ENCODE data around the gene DPP9. TPM values are rescaled to one million over a fixed set of nuclear protein-coding genes. Genes with fewer than 3 reads are reported as not detected.

Gene DPP9
- total RNA-seq, 1 experiment from 2014 or later: 129 TPM

- intact Hi-C loops (cut with micrococcal nuclease): no loop called here
- POLR2A ChIA-PET (ENCODE audit: unreplicated experiment): no interaction called here
- no peak for DNase-seq
Observed at GRCh38 chr19:4654437-4655361, 68.9 kb downstream of the DPP9 start.

DNA sequence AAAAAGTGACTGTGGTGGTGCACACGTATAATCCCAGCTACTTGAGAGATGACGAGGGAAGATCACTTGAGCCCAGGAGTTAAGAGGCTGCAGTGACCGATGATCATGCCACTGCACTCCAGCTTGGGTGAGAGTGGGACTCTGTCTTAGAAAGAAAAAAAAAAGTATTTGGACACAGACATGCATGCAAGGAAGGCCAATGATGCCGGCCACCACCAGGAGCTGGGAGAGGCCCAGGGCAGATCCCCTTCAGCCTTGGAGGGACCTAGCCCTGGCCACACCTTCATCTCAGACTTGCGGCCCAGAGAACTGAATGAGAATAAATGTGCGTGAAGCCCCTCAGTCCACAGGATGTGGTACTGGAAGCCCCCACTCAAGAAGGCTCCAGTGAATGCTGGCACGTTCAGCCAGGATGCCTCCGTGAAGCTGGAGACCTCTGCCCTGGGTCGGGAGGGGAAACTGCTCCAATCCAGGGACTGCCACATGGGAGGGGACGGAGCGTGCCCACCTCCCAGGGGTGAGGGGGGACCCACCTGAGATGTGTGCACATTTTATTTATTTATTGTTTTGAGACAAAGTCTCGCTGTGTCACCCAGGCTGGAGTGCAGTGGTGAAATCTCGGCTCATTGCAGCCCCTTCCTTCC is 69.7 kb downstream of the DPP9 start:
- no peaks in the 10 kb centered on the region for H3K4me1 ChIP-seq (ENCODE audit: insufficient read depth, low read length)
- H3K9me2 ChIP-seq (replicated peaks; ENCODE audit: low read length): no peaks in the 10 kb centered on the region
- H3K79me2 ChIP-seq (ENCODE audit: low read length): no peaks in the 10 kb centered on the region
- ATAC-seq (peak; percentile 11; the same call in 1 of the 2 replicates), DNase-seq (no peak)
- TF ChIP-seq, protein P1, sequence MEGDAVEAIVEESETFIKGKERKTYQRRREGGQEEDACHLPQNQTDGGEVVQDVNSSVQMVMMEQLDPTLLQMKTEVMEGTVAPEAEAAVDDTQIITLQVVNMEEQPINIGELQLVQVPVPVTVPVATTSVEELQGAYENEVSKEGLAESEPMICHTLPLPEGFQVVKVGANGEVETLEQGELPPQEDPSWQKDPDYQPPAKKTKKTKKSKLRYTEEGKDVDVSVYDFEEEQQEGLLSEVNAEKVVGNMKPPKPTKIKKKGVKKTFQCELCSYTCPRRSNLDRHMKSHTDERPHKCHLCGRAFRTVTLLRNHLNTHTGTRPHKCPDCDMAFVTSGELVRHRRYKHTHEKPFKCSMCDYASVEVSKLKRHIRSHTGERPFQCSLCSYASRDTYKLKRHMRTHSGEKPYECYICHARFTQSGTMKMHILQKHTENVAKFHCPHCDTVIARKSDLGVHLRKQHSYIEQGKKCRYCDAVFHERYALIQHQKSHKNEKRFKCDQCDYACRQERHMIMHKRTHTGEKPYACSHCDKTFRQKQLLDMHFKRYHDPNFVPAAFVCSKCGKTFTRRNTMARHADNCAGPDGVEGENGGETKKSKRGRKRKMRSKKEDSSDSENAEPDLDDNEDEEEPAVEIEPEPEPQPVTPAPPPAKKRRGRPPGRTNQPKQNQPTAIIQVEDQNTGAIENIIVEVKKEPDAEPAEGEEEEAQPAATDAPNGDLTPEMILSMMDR (conservative IDR thresholded peaks at IDR 0.05; ENCODE audit: low read depth, low read length): no peak
- TF ChIP-seq EZH2phosphoT487 (IDR thresholded peaks at IDR 0.05; ENCODE audit: borderline replicate concordance, low read length): no peak
- TF ChIP-seq EZH2 (IDR thresholded peaks at IDR 0.05; ENCODE audit: low read length, unreplicated experiment): no peak
- no peaks in the 10 kb centered on the region for H3K9me3 ChIP-seq (ENCODE audit: low read length)
- no peak overlapping the region for H3K9ac ChIP-seq (ENCODE audit: low read length)
- no peak overlapping the region for H3K4me2 ChIP-seq (ENCODE audit: low read length)
- peaks cover 24% of the 10 kb centered on the region for H3K36me3 ChIP-seq (ENCODE audit: low read depth, low read length)
- no peaks in the 10 kb centered on the region for H4K20me1 ChIP-seq (ENCODE audit: low read length)
- no peak overlapping the region for H3K27ac ChIP-seq (ENCODE audit: low read length)
- H3K4me3 ChIP-seq (ENCODE audit: low read length): no peak overlapping the region
- intact Hi-C loops (cut with micrococcal nuclease): no loop called here
- no TSS peak for BruUV-seq (replicated peaks)
- ChIA-PET POLR2A (ENCODE audit: unreplicated experiment) (no interaction called here), CTCF (interaction anchor here (0.6 kb wide), 1 partner anchor 277 kb away, joined by 16 read pairs; no protein-coding TSS in a partner anchor)
- no peaks in the 10 kb centered on the region for H3K27me3 ChIP-seq (ENCODE audit: low read length)
- H2AFZ ChIP-seq (ENCODE audit: low read length): no peak overlapping the region
- H3F3A ChIP-seq (ENCODE audit: low read length, unreplicated experiment): no peaks in the 10 kb centered on the region

More at GRCh38 chr19:4654437-4655361, 68.9 kb downstream of the DPP9 start:
- H3K9me3 ChIP-seq (ENCODE audit: low read length): no peaks in the 10 kb centered on the region
- H3K4me2 ChIP-seq (ENCODE audit: low read length): no peak overlapping the region
- CTCF ChIA-PET: interaction anchor here (0.6 kb wide), 1 partner anchor 17 kb away, joined by 11 read pairs; no protein-coding TSS in a partner anchor
- no peaks in the 10 kb centered on the region for H3K4me1 ChIP-seq (ENCODE audit: insufficient read depth, low read length)
- no peak overlapping the region for H3K9ac ChIP-seq (ENCODE audit: low read length)
- H3K9me2 ChIP-seq (replicated peaks; ENCODE audit: low read length): no peaks in the 10 kb centered on the region
- H3K27me3 ChIP-seq (ENCODE audit: low read length): no peaks in the 10 kb centered on the region
- H2AFZ ChIP-seq (ENCODE audit: low read length): no peak overlapping the region
- peaks cover 28% of the 10 kb centered on the region for H3K36me3 ChIP-seq (ENCODE audit: low read depth, low read length)
- no peak for ATAC-seq
- no peaks in the 10 kb centered on the region for H3F3A ChIP-seq (ENCODE audit: low read length, unreplicated experiment)
- TSS peak; percentile 36 for BruUV-seq (replicated peaks)
- no peaks in the 10 kb centered on the region for H3K79me2 ChIP-seq (ENCODE audit: low read length)
- TF ChIP-seq EZH2phosphoT487 (IDR thresholded peaks at IDR 0.05; ENCODE audit: borderline replicate concordance, low read length) (no peak), EZH2 (IDR thresholded peaks at IDR 0.05; ENCODE audit: low read length, unreplicated experiment) (no peak)
- TF ChIP-seq, protein P1 (conservative IDR thresholded peaks at IDR 0.05; ENCODE audit: low read depth, low read length): no peak
- no peaks in the 10 kb centered on the region for H4K20me1 ChIP-seq (ENCODE audit: low read length)
- no peak overlapping the region for H3K4me3 ChIP-seq (ENCODE audit: low read length)
- H3K27ac ChIP-seq (ENCODE audit: low read length): no peak overlapping the region
